H54 (cell line): ENCODE results near the gene BARX2.

Experiments used
- DNase-seq: peaks from one replicate; pipeline ENCODE4 v3.0.0; 2011; ENCODE audit warnings: low spot score, mixed read lengths; ENCODE audit not compliant: insufficient read length
- FAIRE-seq: peaks from 3 replicates; lab custom pipeline; 2011; peaks lifted over from hg19 to GRCh38; lab: Jason Lieb, UNC
- POLR2A ChIP-seq: IDR thresholded peaks from 2 replicates; pipeline ENCODE4 v1.6.1; 2011; ENCODE audit warnings: low read depth, mild to moderate bottlenecking, low read length

The BARX2 gene

DNA sequence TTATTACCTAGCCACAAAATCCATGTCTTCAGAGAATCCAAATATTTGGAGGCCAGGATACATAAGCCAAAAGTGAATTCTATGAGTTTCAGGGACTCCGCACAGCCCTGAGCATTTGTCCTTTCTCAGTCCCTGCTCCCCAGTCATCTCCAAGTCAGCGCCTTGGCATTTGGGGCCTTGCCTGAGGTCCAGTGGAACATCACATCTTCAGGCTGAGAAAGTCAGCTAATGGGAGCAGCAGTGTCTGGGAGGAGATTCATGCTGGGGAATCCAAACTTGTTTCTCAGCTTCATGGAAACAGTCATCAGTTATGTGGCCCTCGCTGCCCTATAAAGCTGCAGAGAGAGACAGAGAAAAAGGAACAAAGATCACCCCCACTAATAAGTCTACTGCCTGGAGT, 70.9 kb downstream of the BARX2 start:
- no peak for DNase-seq
- FAIRE-seq, result no peak
- TF ChIP-seq POLR2A, result no peak

GRCh38 chr11:129447654-129448239, 72.1 kb downstream of the BARX2 start:
- TF ChIP-seq POLR2A, result no peak

DNA sequence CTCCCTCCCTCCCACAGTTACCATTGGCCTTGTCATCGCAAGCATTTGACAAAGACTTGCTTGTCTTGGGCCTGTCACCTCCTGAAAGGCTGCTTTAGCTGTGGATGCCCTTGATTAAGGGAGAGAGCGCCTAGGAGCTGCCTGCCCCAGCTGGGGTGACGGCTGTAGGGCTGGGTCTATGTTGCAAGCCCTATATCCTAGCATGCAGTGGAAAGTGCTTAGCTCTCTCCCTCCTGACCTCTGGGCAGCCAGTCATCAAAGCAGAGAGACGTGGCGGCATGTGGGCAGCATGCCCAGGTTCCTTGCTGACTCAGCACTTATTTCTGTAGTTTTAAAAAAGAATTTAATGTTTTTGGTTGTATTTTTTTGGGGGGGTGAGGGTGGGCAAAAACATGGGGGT, 75.9 kb downstream of the BARX2 start:
- TF ChIP-seq POLR2A, result no peak
- no peak for FAIRE-seq
- no peak for DNase-seq

More at GRCh38 chr11:129447654-129448239, 72.1 kb downstream of the BARX2 start:
- no peak for FAIRE-seq
- no peak for DNase-seq

- FAIRE-seq (no peak), DNase-seq (no peak)
- TF ChIP-seq POLR2A, result no peak
Measured at GRCh38 chr11:129453293-129453721, 77.7 kb downstream of the BARX2 start.

DNA sequence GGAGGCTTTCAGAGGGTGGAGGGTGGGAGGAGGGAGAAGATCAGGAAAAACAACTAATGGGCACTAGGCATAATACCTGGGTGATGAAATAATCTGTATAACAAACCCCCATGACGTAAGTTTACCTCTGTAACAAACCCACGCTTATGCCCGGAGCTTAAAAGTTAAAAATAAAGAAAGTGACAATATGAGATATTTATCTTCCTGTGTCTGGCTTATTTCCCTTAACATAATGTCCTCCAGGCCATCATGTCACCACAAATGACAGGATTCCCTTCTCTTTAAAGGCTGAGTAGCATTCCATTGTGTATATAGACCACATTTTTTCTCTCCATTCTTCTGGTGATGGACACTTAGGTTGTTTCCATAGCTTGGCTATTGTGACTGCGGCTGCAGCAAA, 79.5 kb downstream of the BARX2 start:
- no peak for TF ChIP-seq POLR2A
- DNase-seq (no peak), FAIRE-seq (no peak)

DNA sequence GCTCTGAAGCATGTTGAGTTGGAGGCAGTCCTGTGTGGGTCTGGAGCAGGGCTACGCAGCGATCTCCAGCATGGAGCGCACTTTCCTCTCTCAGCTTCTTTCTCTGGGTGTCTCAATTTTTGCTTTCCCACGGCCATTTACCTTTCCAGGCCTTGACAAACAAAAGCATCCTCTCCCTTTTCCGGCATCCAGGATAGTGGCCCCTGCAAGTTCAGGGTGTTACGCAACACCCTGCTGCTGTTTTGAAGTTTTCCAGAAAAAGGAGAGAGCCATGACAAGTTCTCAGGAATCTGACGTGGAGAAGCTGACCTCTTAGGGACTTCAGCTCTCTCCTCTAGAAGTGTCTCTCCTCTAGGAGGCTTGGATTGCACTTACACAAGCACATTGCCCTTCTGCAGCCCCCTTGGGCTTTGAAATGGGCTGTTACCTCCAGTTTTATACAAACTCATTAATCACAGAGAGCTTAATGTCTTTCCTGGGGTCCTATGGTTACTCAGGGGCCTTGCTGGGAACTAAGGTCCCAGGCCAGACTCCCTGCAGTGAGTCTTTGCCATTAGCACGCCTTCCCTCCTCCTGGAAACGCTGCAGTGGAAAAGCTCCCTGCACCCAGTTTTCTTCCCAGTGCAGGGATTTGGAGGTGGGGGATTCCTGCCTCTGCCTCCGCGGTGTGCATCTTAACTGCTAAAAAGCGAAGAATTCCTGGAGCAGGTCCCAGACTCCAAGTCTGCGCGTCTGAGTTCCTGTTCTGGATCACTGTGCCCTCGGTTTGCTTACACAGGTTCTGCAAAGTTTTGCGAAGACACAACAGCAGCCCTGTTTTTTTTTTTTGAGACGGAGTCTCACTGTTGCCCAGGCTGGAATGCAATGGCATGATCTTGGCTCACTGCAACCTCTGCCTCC, 80.4 kb downstream of the BARX2 start:
- FAIRE-seq (no peak), DNase-seq (no peak)
- no peak for TF ChIP-seq POLR2A

DNA sequence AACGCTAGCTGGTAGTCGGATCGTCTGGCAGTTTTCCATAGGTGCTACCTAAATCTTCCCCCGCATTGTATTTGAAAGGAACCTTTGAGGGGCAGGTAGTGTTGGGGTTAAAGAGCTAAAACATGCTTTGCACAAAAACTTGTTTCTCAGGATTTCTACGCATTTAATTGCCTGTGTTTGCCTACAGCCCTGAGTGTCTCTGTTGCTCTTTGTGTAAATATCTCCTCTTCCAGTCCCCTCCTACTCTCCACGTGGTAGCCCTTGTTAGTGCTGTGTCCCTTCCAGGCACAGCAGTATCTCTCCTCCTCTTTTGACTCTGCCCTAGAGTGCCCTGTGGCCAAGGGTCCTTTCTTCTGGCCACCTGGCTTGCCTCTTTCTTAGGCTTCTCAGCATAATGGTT, 81.7 kb downstream of the BARX2 start:
- FAIRE-seq, result no peak
- DNase-seq, result no peak
- TF ChIP-seq POLR2A, result no peak

DNA sequence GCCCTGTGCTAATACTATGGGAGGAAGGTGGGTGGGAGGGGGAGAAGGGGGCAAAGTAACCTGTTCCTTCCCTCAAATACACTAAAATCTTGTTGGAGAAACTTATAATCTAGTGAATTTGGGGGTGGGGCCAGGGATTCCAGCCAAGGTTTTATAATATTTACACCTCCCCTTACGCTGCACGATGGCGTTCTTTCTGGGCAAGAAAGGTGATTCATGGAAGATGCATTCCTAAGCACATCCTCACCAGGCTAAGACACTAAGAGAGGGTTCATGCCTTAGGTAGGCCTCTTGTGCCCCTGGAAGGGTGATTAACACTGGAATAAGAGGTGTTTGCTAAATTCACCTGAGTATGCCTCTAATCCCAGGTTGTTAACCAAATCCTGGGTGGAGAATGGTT, 82.6 kb downstream of the BARX2 start:
- FAIRE-seq (no peak), DNase-seq (no peak)
- TF ChIP-seq POLR2A, result no peak

GRCh38 chr11:129458756-129459535, 83.3 kb downstream of the BARX2 start:
- FAIRE-seq (no peak), DNase-seq (no peak)
- no peak for TF ChIP-seq POLR2A

- no peak for FAIRE-seq
- no peak for TF ChIP-seq POLR2A
- DNase-seq, result no peak
Measured at GRCh38 chr11:129460714-129461113, 85.1 kb downstream of the BARX2 start.

GRCh38 chr11:129484068-129484467, 108.4 kb downstream of the BARX2 start:
- DNase-seq, result no peak
- FAIRE-seq, result no peak

DNA sequence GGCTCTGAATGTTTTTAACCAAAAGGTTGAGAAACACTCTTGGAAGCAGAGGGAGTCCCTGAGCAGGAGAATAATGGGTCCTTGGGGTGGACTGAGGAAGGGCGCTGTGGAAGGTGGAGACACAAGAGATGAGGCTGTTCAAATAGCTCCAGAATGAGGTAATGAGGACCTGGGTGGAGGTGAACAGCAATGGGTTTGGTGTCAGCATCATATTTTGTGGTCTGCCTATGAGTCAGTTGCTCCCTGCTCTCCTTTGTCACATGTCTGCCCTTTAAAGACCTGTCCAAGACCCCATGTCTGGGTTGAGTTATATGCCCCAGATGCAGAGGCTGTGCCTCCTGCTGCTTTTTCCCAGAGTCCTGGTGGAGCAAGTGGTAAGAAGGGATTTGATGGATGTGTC, 113.6 kb downstream of the BARX2 start:
- no peak for DNase-seq
- FAIRE-seq, result no peak
- no peak for TF ChIP-seq POLR2A

More at GRCh38 chr11:129484068-129484467, 108.4 kb downstream of the BARX2 start:
- TF ChIP-seq POLR2A, result no peak

DNA sequence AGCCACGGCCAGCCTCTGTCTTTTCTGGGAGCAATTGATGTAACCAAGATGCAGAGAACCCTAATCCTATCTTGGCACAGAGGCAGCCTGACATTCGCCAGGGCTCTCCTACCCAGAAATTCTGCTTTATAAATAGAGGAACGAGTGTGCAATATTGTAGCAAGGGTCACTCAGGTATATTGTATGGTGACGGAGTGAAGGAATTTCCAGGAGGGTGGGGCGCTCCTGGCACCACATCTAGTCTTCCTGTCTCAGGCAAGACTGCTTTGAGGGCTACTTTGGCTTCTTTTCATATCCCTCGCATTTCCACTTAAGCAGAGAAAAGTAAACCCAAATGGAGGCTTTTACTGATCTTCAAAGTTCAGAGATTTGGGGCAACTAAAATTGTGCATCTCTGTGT, 114.4 kb downstream of the BARX2 start:
- no peak for TF ChIP-seq POLR2A
- no peak for DNase-seq
- no peak for FAIRE-seq

GRCh38 chr11:129493746-129494145, 118.1 kb downstream of the BARX2 start:
- TF ChIP-seq POLR2A, result no peak
- DNase-seq, result no peak
- no peak for FAIRE-seq
